ENCODE data around the gene SLIT3.

DNA sequence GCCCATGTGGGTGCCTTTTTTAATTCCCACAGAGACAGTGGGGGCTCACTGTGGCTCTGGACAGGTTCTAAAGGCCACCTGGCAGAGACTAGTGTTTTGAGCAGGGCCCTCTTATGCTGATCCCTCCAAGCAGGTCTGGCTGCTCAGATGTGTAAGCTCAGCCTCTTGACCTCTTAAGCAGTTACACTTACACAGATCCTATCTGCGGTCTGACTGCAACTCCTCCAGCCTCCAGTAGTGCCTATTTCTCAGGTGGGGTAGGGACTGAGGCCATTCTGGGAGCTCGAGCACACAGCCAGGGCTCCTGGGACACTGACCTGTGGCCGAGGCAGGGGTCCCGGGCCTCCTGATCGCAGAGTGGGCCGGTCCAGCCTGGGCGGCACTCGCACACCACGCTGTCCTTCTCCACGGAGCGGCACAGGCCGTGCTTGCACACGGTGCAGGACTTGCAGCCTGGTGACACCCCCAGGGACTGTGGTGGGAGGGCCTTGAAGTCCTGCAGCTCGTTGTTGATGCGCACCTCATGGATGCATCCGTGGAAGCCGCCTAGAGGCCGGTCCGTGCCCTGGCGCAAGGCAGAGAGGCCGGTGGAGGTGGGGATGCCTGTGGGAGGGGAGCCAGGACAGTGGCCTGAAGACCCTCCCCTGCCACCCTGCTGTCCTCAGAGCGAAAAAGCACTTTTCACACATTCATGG lies 629.9 kb downstream of the SLIT3 start:
- TF ChIP-seq, protein P1, sequence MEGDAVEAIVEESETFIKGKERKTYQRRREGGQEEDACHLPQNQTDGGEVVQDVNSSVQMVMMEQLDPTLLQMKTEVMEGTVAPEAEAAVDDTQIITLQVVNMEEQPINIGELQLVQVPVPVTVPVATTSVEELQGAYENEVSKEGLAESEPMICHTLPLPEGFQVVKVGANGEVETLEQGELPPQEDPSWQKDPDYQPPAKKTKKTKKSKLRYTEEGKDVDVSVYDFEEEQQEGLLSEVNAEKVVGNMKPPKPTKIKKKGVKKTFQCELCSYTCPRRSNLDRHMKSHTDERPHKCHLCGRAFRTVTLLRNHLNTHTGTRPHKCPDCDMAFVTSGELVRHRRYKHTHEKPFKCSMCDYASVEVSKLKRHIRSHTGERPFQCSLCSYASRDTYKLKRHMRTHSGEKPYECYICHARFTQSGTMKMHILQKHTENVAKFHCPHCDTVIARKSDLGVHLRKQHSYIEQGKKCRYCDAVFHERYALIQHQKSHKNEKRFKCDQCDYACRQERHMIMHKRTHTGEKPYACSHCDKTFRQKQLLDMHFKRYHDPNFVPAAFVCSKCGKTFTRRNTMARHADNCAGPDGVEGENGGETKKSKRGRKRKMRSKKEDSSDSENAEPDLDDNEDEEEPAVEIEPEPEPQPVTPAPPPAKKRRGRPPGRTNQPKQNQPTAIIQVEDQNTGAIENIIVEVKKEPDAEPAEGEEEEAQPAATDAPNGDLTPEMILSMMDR (IDR thresholded peaks at IDR 0.05), result no peak
- TF ChIP-seq POLR2A (IDR thresholded peaks at IDR 0.05), result no peak

All from right lobe of liver (tissue), 4 donors.